Fibroblast of lung (primary cell): ENCODE data around the gene PARP14.

Experiments used
- CTCF ChIP-seq, 2 donors: IDR thresholded peaks in 1 of 2; conservative IDR thresholded peaks in 1 of 2; 1 replicate in 1 of 2; 2 replicates in 1 of 2; pipeline ENCODE4 v1.5.1; 2011 to 2012; ENCODE audit warnings: low read length in 2 of 2, control low read depth in 1 of 2, inconsistent platforms in 1 of 2, low read depth in 1 of 2, mild to moderate bottlenecking in 1 of 2
- EZH2 ChIP-seq: IDR thresholded peaks from 2 replicates; pipeline ENCODE4 v1.5.1; 2012; ENCODE audit warnings: low read length, control low read depth, mild to moderate bottlenecking; ENCODE audit errors: missing control alignments

GRCh38 chr3:122694966-122695365 lies 14.3 kb downstream of the PARP14 start:
- TF ChIP-seq CTCF (conservative IDR thresholded peaks at IDR 0.05 in 1 of 2, IDR thresholded peaks at IDR 0.05 in 1 of 2; ENCODE audit: low read depth in 1 of 2, low read length in 2 of 2) = no peak
- no peak for TF ChIP-seq EZH2
